Activated T-cell treated with anti-CD3 and anti-CD28 coated beads, Interleukin-2, amount 50 U/mL, for 24 hours (primary cell): Measurements from ENCODE around the gene MAX.
A peak's percentile ranks its signal among the peaks of the same experiment; 100 is the strongest.

Experiments used
- DNase-seq: peaks from one replicate; pipeline ENCODE4 v3.0.0-alpha.2; 2020
- H3K27ac Mint-ChIP-seq: 2 replicates; pipeline ENCODE4 v1.8.0; 2020; ENCODE audit warnings: mild to moderate bottlenecking, mixed read lengths
- H3K27me3 Mint-ChIP-seq: 2 replicates; pipeline ENCODE4 v1.8.0; 2020; ENCODE audit warnings: mixed read lengths
- H3K36me3 Mint-ChIP-seq: 2 replicates; pipeline ENCODE4 v1.8.0; 2020; ENCODE audit warnings: low read depth, mixed read lengths
- H3K4me1 Mint-ChIP-seq: 2 replicates; pipeline ENCODE4 v1.8.0; 2020; ENCODE audit warnings: low read depth, mixed read lengths
- H3K4me3 Mint-ChIP-seq: 2 replicates; pipeline ENCODE4 v1.8.0; 2020; ENCODE audit warnings: mild to moderate bottlenecking, moderate library complexity, mixed read lengths
- H3K9me3 Mint-ChIP-seq: 2 replicates; pipeline ENCODE4 v1.8.0; 2020; ENCODE audit warnings: mixed read lengths

The MAX gene

GRCh38 chr14:65072937-65073336 is 29.4 kb downstream of the MAX start:
- H3K4me3 Mint-ChIP-seq, result no peak overlapping the region
- H3K9me3 Mint-ChIP-seq, result no peaks in the 10 kb centered on the region
- peaks cover 16% of the 10 kb centered on the region for H3K4me1 Mint-ChIP-seq
- H3K27me3 Mint-ChIP-seq, result no peaks in the 10 kb centered on the region
- H3K27ac Mint-ChIP-seq, result peak overlapping the region; percentile 76
- peaks cover 93% of the 10 kb centered on the region for H3K36me3 Mint-ChIP-seq
- no peak for DNase-seq

GRCh38 chr14:65072256-65072655 is 30.1 kb downstream of the MAX start:
- no peaks in the 10 kb centered on the region for H3K9me3 Mint-ChIP-seq
- no peak overlapping the region for H3K4me3 Mint-ChIP-seq
- DNase-seq, result no peak
- peak overlapping the region; percentile 76 for H3K27ac Mint-ChIP-seq
- H3K27me3 Mint-ChIP-seq, result no peaks in the 10 kb centered on the region
- peaks cover 92% of the 10 kb centered on the region for H3K36me3 Mint-ChIP-seq
- peaks cover 15% of the 10 kb centered on the region for H3K4me1 Mint-ChIP-seq

- Mint-ChIP-seq H3K4me1 (peaks cover 15% of the 10 kb centered on the region), H3K27me3 (no peaks in the 10 kb centered on the region), H3K36me3 (peaks cover 91% of the 10 kb centered on the region), H3K9me3 (no peaks in the 10 kb centered on the region), H3K27ac (no peak overlapping the region), H3K4me3 (no peak overlapping the region)
- DNase-seq, result no peak
Observed at GRCh38 chr14:65071544-65071943, 30.8 kb downstream of the MAX start.

- peaks cover 91% of the 10 kb centered on the region for H3K36me3 Mint-ChIP-seq
- H3K9me3 Mint-ChIP-seq, result no peaks in the 10 kb centered on the region
- H3K4me3 Mint-ChIP-seq, result no peak overlapping the region
- H3K27me3 Mint-ChIP-seq, result no peaks in the 10 kb centered on the region
- peaks cover 12% of the 10 kb centered on the region for H3K4me1 Mint-ChIP-seq
- DNase-seq, result no peak
- peak overlapping the region; percentile 37 for H3K27ac Mint-ChIP-seq
Observed at GRCh38 chr14:65070471-65070976, 31.8 kb downstream of the MAX start.

- peaks cover 7% of the 10 kb centered on the region for H3K4me1 Mint-ChIP-seq
- peaks cover 91% of the 10 kb centered on the region for H3K36me3 Mint-ChIP-seq
- no peaks in the 10 kb centered on the region for H3K27me3 Mint-ChIP-seq
- DNase-seq, result no peak
- H3K9me3 Mint-ChIP-seq, result no peaks in the 10 kb centered on the region
- no peak overlapping the region for H3K4me3 Mint-ChIP-seq
- no peak overlapping the region for H3K27ac Mint-ChIP-seq
Observed at GRCh38 chr14:65069874-65070413, 32.4 kb downstream of the MAX start.

GRCh38 chr14:65065719-65066118 is 36.6 kb downstream of the MAX start:
- H3K27me3 Mint-ChIP-seq, result no peaks in the 10 kb centered on the region
- DNase-seq, result no peak
- H3K27ac Mint-ChIP-seq, result peak overlapping the region; percentile 0
- H3K4me3 Mint-ChIP-seq, result no peak overlapping the region
- H3K36me3 Mint-ChIP-seq, result peaks cover 95% of the 10 kb centered on the region
- no peaks in the 10 kb centered on the region for H3K9me3 Mint-ChIP-seq
- no peaks in the 10 kb centered on the region for H3K4me1 Mint-ChIP-seq

- no peak for DNase-seq
- peak overlapping the region; percentile 45 for H3K27ac Mint-ChIP-seq
- no peak overlapping the region for H3K4me3 Mint-ChIP-seq
- peaks cover 2% of the 10 kb centered on the region for H3K4me1 Mint-ChIP-seq
- H3K9me3 Mint-ChIP-seq, result no peaks in the 10 kb centered on the region
- H3K27me3 Mint-ChIP-seq, result no peaks in the 10 kb centered on the region
- H3K36me3 Mint-ChIP-seq, result peaks cover 88% of the 10 kb centered on the region
Observed at GRCh38 chr14:65062096-65063075, 39.9 kb downstream of the MAX start.

GRCh38 chr14:65057695-65058094 is 44.6 kb downstream of the MAX start:
- Mint-ChIP-seq H3K27ac (peak overlapping the region; percentile 8), H3K4me3 (no peak overlapping the region), H3K36me3 (peaks cover 76% of the 10 kb centered on the region), H3K27me3 (no peaks in the 10 kb centered on the region), H3K9me3 (no peaks in the 10 kb centered on the region), H3K4me1 (peaks cover 2% of the 10 kb centered on the region)
- no peak for DNase-seq

- no peak for DNase-seq
- H3K4me1 Mint-ChIP-seq, result peaks cover 2% of the 10 kb centered on the region
- H3K4me3 Mint-ChIP-seq, result no peak overlapping the region
- H3K9me3 Mint-ChIP-seq, result no peaks in the 10 kb centered on the region
- peak overlapping the region; percentile 74 for H3K27ac Mint-ChIP-seq
- no peaks in the 10 kb centered on the region for H3K27me3 Mint-ChIP-seq
- peaks cover 60% of the 10 kb centered on the region for H3K36me3 Mint-ChIP-seq
Observed at GRCh38 chr14:65054471-65055085, 47.7 kb downstream of the MAX start.

- peak overlapping the region; percentile 61 for H3K27ac Mint-ChIP-seq
- no peak for DNase-seq
- H3K4me3 Mint-ChIP-seq, result no peak overlapping the region
- H3K36me3 Mint-ChIP-seq, result peaks cover 50% of the 10 kb centered on the region
- H3K4me1 Mint-ChIP-seq, result peaks cover 2% of the 10 kb centered on the region
- no peaks in the 10 kb centered on the region for H3K9me3 Mint-ChIP-seq
- no peaks in the 10 kb centered on the region for H3K27me3 Mint-ChIP-seq
Observed at GRCh38 chr14:65053466-65053865, 48.9 kb downstream of the MAX start.

- peak overlapping the region; percentile 19 for H3K27ac Mint-ChIP-seq
- no peak for DNase-seq
- H3K4me3 Mint-ChIP-seq, result no peak overlapping the region
- H3K9me3 Mint-ChIP-seq, result no peaks in the 10 kb centered on the region
- H3K27me3 Mint-ChIP-seq, result no peaks in the 10 kb centered on the region
- peaks cover under 1% of the 10 kb centered on the region for H3K4me1 Mint-ChIP-seq
- peaks cover 47% of the 10 kb centered on the region for H3K36me3 Mint-ChIP-seq
Observed at GRCh38 chr14:65052832-65053231, 49.5 kb downstream of the MAX start.

GRCh38 chr14:65045709-65046108 is 56.6 kb downstream of the MAX start:
- Mint-ChIP-seq H3K27me3 (no peaks in the 10 kb centered on the region), H3K4me3 (no peak overlapping the region), H3K27ac (no peak overlapping the region), H3K4me1 (peaks cover 6% of the 10 kb centered on the region), H3K36me3 (peaks cover 57% of the 10 kb centered on the region), H3K9me3 (no peaks in the 10 kb centered on the region)
- DNase-seq, result no peak

GRCh38 chr14:65045006-65045405 is 57.3 kb downstream of the MAX start:
- DNase-seq, result no peak
- H3K27me3 Mint-ChIP-seq, result no peaks in the 10 kb centered on the region
- peaks cover 6% of the 10 kb centered on the region for H3K4me1 Mint-ChIP-seq
- H3K4me3 Mint-ChIP-seq, result no peak overlapping the region
- H3K36me3 Mint-ChIP-seq, result peaks cover 62% of the 10 kb centered on the region
- H3K9me3 Mint-ChIP-seq, result no peaks in the 10 kb centered on the region
- no peak overlapping the region for H3K27ac Mint-ChIP-seq

GRCh38 chr14:65044596-65044959 is 57.7 kb downstream of the MAX start:
- peaks cover 6% of the 10 kb centered on the region for H3K4me1 Mint-ChIP-seq
- H3K4me3 Mint-ChIP-seq, result no peak overlapping the region
- H3K27ac Mint-ChIP-seq, result peak overlapping the region; percentile 48
- H3K27me3 Mint-ChIP-seq, result no peaks in the 10 kb centered on the region
- DNase-seq, result no peak
- H3K9me3 Mint-ChIP-seq, result no peaks in the 10 kb centered on the region
- H3K36me3 Mint-ChIP-seq, result peaks cover 62% of the 10 kb centered on the region
